HCT116 (cell line): ENCODE results near the gene NPAS4. TPM values are rescaled to one million over a fixed set of nuclear protein-coding genes. Genes with fewer than 3 reads are reported as not detected.

ENCODE experiments used
- CBX3 ChIP-seq: IDR thresholded peaks from 2 replicates; pipeline ENCODE4 v1.6.1; 2012; ENCODE audit warnings: low read depth
- CEBPB ChIP-seq: IDR thresholded peaks from 2 replicates; pipeline ENCODE4 v1.6.1; 2012; ENCODE audit warnings: low read depth
- EGR1 ChIP-seq: IDR thresholded peaks from 2 replicates; pipeline ENCODE4 v1.6.1; 2012; ENCODE audit warnings: low read depth
- ELF1 ChIP-seq: IDR thresholded peaks from 2 replicates; pipeline ENCODE4 v1.6.1; 2012; ENCODE audit warnings: low read depth, borderline replicate concordance
- EZH2 ChIP-seq: fragments of 200-600 bp; sonication (generic); IDR thresholded peaks from 2 replicates; pipeline ENCODE4 v1.6.1; 2017; ENCODE audit warnings: antibody characterized with exemption, mixed run types
- FOSL1 ChIP-seq: IDR thresholded peaks from 2 replicates; pipeline ENCODE4 v1.6.1; 2012; ENCODE audit warnings: low read depth
- JUND ChIP-seq: IDR thresholded peaks from 2 replicates; pipeline ENCODE4 v1.6.1; 2012
- POLR2A ChIP-seq: IDR thresholded peaks from 2 replicates; pipeline ENCODE4 v1.7.0; 2011; ENCODE audit warnings: borderline replicate concordance; ENCODE audit not compliant: insufficient read depth, insufficient read length; ENCODE audit errors: extremely low read depth
- RAD21 ChIP-seq: IDR thresholded peaks from 2 replicates; pipeline ENCODE4 v1.6.1; 2012; ENCODE audit warnings: low read depth, mild to moderate bottlenecking
- SRF ChIP-seq: IDR thresholded peaks from 2 replicates; pipeline ENCODE4 v1.6.1; 2012; ENCODE audit warnings: low read depth
- YY1 ChIP-seq: IDR thresholded peaks from 2 replicates; pipeline ENCODE4 v1.6.1; 2011; ENCODE audit warnings: low read length, low read depth, moderate library complexity, mild to moderate bottlenecking; ENCODE audit not compliant: insufficient replicate concordance; ENCODE audit errors: extremely low read depth
- ZFX ChIP-seq: fragments of 450-650 bp; IDR thresholded peaks from 2 replicates; pipeline ENCODE4 v1.6.1; 2017
- ZNF274 ChIP-seq: fragments of 200-500 bp; sonication (Bioruptor generic); IDR thresholded peaks from 2 replicates; pipeline ENCODE4 v1.6.1; 2014; ENCODE audit warnings: mild to moderate bottlenecking, low read depth, low read length, inconsistent platforms
- total RNA-seq: library from RNA; stranded (reverse); gene quantifications from one replicate; pipeline ENCODE4 v1.2.1, GENCODE V29; 2021; ENCODE audit not compliant: unreplicated experiment
- TF ChIP-seq, protein P1 (sequence below): IDR thresholded peaks from 2 replicates; pipeline ENCODE4 v1.6.1; 2012
- TF ChIP-seq, protein P2 (sequence below), 3 experiments: fragments of 200-600 bp in 1 of 3; sonication (generic) in 1 of 3; IDR thresholded peaks in 2 of 3; conservative IDR thresholded peaks in 1 of 3; 2 replicates each; pipeline ENCODE4 v1.5.1; 2012 to 2017; ENCODE audit warnings: low read depth in 2 of 3, low read length in 2 of 3, antibody characterized with exemption in 1 of 3, borderline replicate concordance in 1 of 3, control low read depth in 1 of 3, mild to moderate bottlenecking in 1 of 3, mixed read lengths in 1 of 3, mixed run types in 1 of 3, moderate library complexity in 1 of 3; ENCODE audit not compliant: insufficient read depth in 1 of 3
- TF ChIP-seq, protein P3 (sequence below): IDR thresholded peaks from 2 replicates; pipeline ENCODE4 v1.6.1; 2012

NPAS4 gene
- total RNA-seq, 1 experiment from 2014 or later = not detected

DNA sequence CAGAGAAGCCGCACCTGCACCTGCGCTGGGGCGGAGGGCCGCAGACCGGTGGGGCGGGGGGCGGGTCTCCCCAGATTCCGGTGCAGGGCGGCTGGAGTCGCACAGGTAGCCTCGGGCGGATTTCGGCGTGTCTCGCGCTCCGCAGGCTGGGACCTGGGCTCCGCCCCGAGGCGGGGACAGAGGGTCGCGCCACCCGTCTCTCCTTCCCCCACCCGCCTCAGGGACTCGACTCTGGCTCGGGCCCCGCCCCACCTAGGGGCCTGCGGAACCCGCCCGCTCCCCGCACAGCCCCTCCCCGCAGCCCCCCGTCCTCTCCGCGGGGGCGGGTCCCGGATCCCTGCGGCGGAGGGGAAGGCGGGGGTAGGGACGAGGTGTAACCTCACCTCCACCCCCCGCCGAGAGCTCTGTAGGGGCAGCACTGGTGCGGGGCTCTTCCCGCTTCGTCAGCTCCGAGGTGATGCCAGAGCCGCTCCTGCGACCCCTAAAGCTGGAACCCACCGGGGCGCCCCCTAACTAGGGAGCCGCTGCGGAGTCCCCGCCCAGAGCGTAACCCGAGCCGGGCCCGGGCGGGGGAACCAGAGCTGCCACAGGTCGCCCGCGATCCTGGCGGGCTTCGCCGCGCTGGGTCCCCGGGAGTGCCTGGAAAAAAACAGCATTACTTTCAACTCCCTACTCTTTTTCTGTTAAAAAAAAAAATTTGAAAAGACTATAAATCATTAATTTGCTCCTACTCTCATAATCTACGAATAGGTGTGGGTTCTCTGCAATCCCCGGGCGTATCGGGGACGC is 49.0 kb upstream of the NPAS4 start, which contains the start of gene SLC29A2 (continued):
- TF ChIP-seq ZNF274 (no peak), FOSL1 (no peak), EGR1 (peak; percentile 91), ELF1 (no peak), SRF (no peak), ZFX (0 out of 2 replicates have a peak, but pooled peaks have one; percentile 60), YY1 (no peak), CEBPB (no peak), EZH2 (no peak), JUND (no peak), POLR2A (peak; percentile 40), CBX3 (peak; percentile 6; the same call in 1 of the 2 replicates), RAD21 (no peak)
- TF ChIP-seq, protein P1, sequence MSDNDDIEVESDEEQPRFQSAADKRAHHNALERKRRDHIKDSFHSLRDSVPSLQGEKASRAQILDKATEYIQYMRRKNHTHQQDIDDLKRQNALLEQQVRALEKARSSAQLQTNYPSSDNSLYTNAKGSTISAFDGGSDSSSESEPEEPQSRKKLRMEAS = no peak; the same call in none of the 2 replicates
- TF ChIP-seq, protein P2, sequence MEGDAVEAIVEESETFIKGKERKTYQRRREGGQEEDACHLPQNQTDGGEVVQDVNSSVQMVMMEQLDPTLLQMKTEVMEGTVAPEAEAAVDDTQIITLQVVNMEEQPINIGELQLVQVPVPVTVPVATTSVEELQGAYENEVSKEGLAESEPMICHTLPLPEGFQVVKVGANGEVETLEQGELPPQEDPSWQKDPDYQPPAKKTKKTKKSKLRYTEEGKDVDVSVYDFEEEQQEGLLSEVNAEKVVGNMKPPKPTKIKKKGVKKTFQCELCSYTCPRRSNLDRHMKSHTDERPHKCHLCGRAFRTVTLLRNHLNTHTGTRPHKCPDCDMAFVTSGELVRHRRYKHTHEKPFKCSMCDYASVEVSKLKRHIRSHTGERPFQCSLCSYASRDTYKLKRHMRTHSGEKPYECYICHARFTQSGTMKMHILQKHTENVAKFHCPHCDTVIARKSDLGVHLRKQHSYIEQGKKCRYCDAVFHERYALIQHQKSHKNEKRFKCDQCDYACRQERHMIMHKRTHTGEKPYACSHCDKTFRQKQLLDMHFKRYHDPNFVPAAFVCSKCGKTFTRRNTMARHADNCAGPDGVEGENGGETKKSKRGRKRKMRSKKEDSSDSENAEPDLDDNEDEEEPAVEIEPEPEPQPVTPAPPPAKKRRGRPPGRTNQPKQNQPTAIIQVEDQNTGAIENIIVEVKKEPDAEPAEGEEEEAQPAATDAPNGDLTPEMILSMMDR (IDR thresholded peaks at IDR 0.05 in 2 of 3, conservative IDR thresholded peaks at IDR 0.05 in 1 of 3; ENCODE audit: borderline replicate concordance in 1 of 3, insufficient read depth in 1 of 3, low read depth in 2 of 3, low read length in 2 of 3) = no peak
- TF ChIP-seq, protein P3, sequence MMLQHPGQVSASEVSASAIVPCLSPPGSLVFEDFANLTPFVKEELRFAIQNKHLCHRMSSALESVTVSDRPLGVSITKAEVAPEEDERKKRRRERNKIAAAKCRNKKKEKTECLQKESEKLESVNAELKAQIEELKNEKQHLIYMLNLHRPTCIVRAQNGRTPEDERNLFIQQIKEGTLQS = no peak
